NB4 (cell line): ENCODE measurements around the gene BCKDHB.

ENCODE experiments used
- DNase-seq: peaks from one replicate; pipeline ENCODE4 v3.0.0; 2010; ENCODE audit warnings: low read depth
- H3K4me3 ChIP-seq: one replicate; pipeline ENCODE4 v1.5.1; 2011; ENCODE audit warnings: mild to moderate bottlenecking, low read depth, low read length, moderate library complexity
- MAX ChIP-seq: IDR thresholded peaks from 2 replicates; pipeline ENCODE4 v1.6.1; 2011; ENCODE audit warnings: low read depth, low read length
- MYC ChIP-seq: IDR thresholded peaks from 2 replicates; pipeline ENCODE4 v1.6.1; 2011; ENCODE audit warnings: low read depth, low read length
- POLR2A ChIP-seq: IDR thresholded peaks from 2 replicates; pipeline ENCODE4 v1.6.1; 2011; ENCODE audit warnings: mild to moderate bottlenecking; ENCODE audit not compliant: insufficient read length; ENCODE audit errors: extremely low read depth
- TF ChIP-seq, protein P1 (sequence below): IDR thresholded peaks from one replicate; pipeline ENCODE4 v1.5.1; 2012; ENCODE audit warnings: low read depth, low read length

The BCKDHB gene

GRCh38 chr6:80316686-80317231 is 210.3 kb downstream of the BCKDHB start:
- no peak for DNase-seq
- TF ChIP-seq MYC: no peak
- TF ChIP-seq, protein P1, sequence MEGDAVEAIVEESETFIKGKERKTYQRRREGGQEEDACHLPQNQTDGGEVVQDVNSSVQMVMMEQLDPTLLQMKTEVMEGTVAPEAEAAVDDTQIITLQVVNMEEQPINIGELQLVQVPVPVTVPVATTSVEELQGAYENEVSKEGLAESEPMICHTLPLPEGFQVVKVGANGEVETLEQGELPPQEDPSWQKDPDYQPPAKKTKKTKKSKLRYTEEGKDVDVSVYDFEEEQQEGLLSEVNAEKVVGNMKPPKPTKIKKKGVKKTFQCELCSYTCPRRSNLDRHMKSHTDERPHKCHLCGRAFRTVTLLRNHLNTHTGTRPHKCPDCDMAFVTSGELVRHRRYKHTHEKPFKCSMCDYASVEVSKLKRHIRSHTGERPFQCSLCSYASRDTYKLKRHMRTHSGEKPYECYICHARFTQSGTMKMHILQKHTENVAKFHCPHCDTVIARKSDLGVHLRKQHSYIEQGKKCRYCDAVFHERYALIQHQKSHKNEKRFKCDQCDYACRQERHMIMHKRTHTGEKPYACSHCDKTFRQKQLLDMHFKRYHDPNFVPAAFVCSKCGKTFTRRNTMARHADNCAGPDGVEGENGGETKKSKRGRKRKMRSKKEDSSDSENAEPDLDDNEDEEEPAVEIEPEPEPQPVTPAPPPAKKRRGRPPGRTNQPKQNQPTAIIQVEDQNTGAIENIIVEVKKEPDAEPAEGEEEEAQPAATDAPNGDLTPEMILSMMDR: no peak
- no peak overlapping the region for H3K4me3 ChIP-seq

DNA sequence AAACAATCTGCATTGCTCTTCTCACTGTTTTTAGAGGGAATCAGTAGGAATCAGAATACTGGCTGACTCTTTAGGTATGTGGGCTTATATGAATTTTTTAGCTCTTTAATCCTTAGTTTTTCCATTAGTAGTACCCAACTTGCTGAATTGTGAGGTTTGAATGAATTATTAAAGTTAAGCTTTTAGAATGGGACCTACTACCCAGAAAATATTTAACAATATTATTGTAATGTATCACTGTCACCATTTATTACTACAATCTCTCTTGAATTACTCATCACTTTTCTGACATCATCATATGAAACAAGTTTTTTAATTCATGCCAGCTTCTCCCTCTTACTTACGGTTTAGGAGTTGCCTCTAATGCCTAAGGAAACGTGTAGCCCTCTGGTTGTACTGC is 212.7 kb downstream of the BCKDHB start:
- TF ChIP-seq, protein P1: no peak
- TF ChIP-seq POLR2A (no peak), MYC (no peak), MAX (no peak)
- DNase-seq: no peak
- H3K4me3 ChIP-seq: no peak overlapping the region

DNA sequence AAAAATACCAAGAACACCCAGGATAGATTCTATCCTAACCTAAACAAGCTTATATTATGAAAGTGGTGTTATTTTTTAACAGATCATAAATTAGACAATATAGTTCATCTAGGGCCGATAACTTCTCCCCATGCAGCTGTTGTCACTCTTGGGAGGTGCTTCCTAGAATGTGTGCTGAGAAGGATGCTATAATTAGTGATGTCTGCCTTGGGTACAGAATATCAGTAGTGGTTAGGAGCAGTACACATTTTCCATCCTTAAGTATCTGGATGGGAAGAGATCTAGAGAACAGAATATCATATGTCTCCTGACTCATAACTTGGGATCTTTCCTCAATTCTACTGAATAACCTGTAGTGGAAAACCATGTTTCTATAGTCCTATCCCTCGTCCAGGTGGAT is 214.5 kb downstream of the BCKDHB start:
- DNase-seq: no peak
- TF ChIP-seq, protein P1: no peak
- TF ChIP-seq MYC: no peak
- TF ChIP-seq POLR2A: no peak
- TF ChIP-seq MAX: no peak

DNA sequence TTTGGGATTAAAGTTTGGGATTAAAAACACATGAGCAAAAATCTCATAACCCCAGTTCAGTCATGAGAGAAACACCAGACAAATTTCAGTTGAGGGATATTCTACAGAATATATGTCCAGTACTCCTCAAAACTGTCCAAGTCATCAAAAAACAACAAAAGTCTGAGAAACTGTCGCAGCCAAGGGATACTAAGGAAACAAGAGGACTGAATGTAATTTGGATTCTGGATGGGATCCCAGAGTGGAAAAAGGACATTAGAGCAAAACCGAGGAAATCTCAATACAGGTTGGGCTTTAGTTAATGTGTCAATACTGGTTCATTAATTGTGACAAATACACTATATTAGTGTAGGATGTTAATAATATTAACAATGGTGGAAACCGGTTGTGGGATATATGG is 219.3 kb downstream of the BCKDHB start:
- TF ChIP-seq POLR2A (no peak), MYC (no peak), MAX (no peak)
- TF ChIP-seq, protein P1: no peak
- no peak overlapping the region for H3K4me3 ChIP-seq
- DNase-seq: no peak

More for the DNA sequence above, 214.5 kb downstream of the BCKDHB start:
- H3K4me3 ChIP-seq: no peak overlapping the region

DNA sequence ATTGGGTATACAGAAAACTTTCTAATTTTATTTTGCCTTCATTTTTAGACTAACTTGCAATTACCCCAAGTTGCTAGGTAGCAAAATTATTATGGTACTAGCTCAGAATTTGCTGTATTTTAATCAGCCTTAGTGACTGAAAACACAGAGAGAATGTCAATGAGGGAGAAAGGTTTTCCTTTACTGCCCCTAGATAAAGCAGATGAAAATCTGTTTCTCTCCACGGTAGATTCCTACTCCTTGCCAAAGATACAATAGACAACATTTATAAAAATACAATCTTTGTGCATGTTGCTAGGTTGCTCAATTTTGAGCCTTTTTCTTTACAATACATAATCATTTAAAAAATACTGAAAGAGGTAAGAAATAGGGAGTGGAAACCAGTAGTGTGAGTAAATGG is 222.2 kb downstream of the BCKDHB start:
- TF ChIP-seq POLR2A: no peak
- TF ChIP-seq MAX: no peak
- TF ChIP-seq MYC: no peak
- TF ChIP-seq, protein P1: no peak
- no peak overlapping the region for H3K4me3 ChIP-seq
- DNase-seq: no peak

- no peak overlapping the region for H3K4me3 ChIP-seq
- TF ChIP-seq MYC (no peak), MAX (no peak), POLR2A (no peak)
- TF ChIP-seq, protein P1: no peak
- DNase-seq: no peak
These were observed 223.0 kb downstream of the BCKDHB start for GRCh38 chr6:80329496-80329895.
